Heart left ventricle (tissue), 13 donors: Measurements from ENCODE around the gene POLR3F.

Source experiments
- CTCF ChIP-seq, 12 donors: fragments of 200-600 bp; sonication (generic) in 4 of 12; IDR thresholded peaks; one replicate each; pipeline versions ENCODE4 v1.5.0 to v1.8.0; 2018 to 2022; ENCODE audit warnings: antibody characterized with exemption in 12 of 12, mild to moderate bottlenecking in 5 of 12
- POLR2A ChIP-seq, 2 donors: fragments of 450-650 bp; IDR thresholded peaks; one replicate each; pipeline ENCODE4 v1.6.1; 2017; ENCODE audit warnings: antibody characterized with exemption in 2 of 2, mild to moderate bottlenecking in 2 of 2, moderate library complexity in 2 of 2
- donor health status: ischemic (EF 13 %, LVEDD 7.1; RV severe dilation, severe dysfunction).
- donor health status: DM: no; HTN: yes; CAD: no.
- donor health status: DM: no; HTN: no; CAD: no.
- donor health status: ischemic (EF 25% LVEDD 6.9; RV normal size, moderate dysfunction).
- donor health status: ischemic (EF 25% LVEDD 5.7; RV mildly dilated, moderate dysfunction).
- donor health status: ischemic (EF 35%, LVEDD 5.7; RV mildly dilated, moderate dysfunction).
- donor health status: nonischemic (EF 11% LVEDD 7.7; RV severe dilation, severe dysfunction).
- donor health status: DM: yes; HTN: yes; CAD: no.
- donor health status: PGD.
- donor health status: ischemic (EF 29% LVEDD 5.4; RV normal size, mild dysfunction).
- donor health status: nonischemic (EF 23%, LVEDD 6.1; RV moderate dilation, normal function).

- TF ChIP-seq CTCF (IDR thresholded peaks at IDR 0.05) = no peak
- no peak for TF ChIP-seq POLR2A (IDR thresholded peaks at IDR 0.05)
These were observed 10.6 kb upstream of the POLR3F start for GRCh38 chr20:18456600-18456999.
